ENCODE data around the gene FAM168A.

DNA sequence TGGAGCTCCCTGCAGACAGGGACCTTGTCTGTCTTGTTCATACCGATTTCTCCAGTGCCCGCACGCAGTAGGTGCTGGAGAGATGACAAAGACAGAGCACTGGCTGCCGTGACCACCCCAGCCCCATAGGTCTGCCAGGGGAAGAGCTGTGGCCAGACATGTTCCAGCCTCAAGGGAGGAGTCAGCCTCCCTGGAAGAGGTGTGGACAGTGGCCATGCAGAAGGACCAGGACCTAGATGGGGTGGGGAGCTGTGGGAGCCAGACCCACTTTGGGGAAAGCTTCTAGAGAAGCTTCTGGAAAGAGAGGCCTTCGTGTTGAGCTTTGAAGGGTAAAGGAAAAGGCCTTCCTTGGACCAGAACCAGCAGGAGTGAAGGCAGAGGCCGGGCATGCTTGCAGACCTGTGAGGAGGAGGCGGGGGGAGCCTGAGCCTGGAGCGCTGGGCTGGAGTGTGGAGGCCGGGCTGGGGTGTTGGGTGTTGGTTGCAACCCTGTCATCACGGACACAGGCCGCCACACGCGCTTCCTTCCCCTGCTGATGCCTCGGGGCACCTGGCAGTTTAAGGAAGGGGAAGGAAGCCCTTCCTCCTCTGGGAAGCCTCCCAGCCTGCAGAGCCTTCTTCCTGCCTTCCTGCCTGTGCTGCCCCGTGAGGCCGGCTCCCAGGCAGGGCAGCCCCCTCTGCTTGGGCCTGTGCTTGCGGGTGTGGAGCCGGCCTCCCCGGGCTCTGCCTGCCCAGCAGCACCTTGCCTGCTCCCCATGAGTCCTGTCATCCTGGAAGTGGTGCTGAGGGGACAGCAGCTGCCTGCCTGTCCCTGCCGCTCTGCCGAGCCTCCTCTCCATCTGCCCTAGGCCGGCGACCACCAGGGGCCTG is 209.4 kb downstream of the FAM168A start:
- no peak for TF ChIP-seq CTCF (IDR thresholded peaks at IDR 0.05)
- TF ChIP-seq POLR2A (IDR thresholded peaks at IDR 0.05), result no peak
